CD4-positive, alpha-beta T cell (primary cell): ENCODE data around the gene TUT1. TPM values are rescaled to one million over a fixed set of nuclear protein-coding genes. Genes with fewer than 3 reads are reported as not detected.
"Not testable (repeated sequence)": the region's sequence is repeated elsewhere in the genome, so short reads cannot be mapped to it uniquely, and the experiment has no call there.

Source experiments
- ATAC-seq: fragments of 200-7000 bp; cut with Tn5 transposase; one replicate; pipeline ENCODE4 v1.10.0; 2022; ENCODE audit warnings: mild to moderate bottlenecking; ENCODE audit not compliant: poor library complexity
- CTCF ChIA-PET: fragments of 350-600 bp; sonication (Branson Sonifier 250); formaldehyde crosslinking; loops from one replicate; lab custom pipeline; 2021; ENCODE audit warnings: antibody characterized with exemption, inconsistent platforms; lab: Charles Lee
- POLR2A ChIA-PET: fragments of 350-600 bp; sonication (Branson Sonifier 250); formaldehyde crosslinking; loops from one replicate; lab custom pipeline; 2021; ENCODE audit warnings: antibody characterized with exemption, inconsistent platforms; lab: Charles Lee
- DNase-seq, 14 experiments: peaks; one replicate each; pipeline ENCODE4 v3.0.0-alpha.2; 2013 to 2020; ENCODE audit warnings: mixed read lengths in 2 of 14
- H3K27ac ChIP-seq, 2 donors: one replicate each; pipeline versions ENCODE4 v1.5.1 to v1.7.0; 2013; ENCODE audit warnings: low read length in 2 of 2, low read depth in 1 of 2, mild to moderate bottlenecking in 1 of 2
- H3K27me3 ChIP-seq, 2 experiments: 1 replicate in 1 of 2; 2 replicates in 1 of 2; pipeline versions ENCODE4 v1.6.1 to v1.7.0; 2013; ENCODE audit warnings: low read length in 2 of 2, control low read depth in 1 of 2, mild to moderate bottlenecking in 1 of 2, moderate library complexity in 1 of 2; ENCODE audit not compliant: insufficient read depth in 2 of 2, control insufficient read depth in 1 of 2
- H3K36me3 ChIP-seq: one replicate; pipeline ENCODE4 v1.6.1; 2013; ENCODE audit warnings: low read length, control low read depth; ENCODE audit not compliant: insufficient read depth
- H3K4me1 ChIP-seq: one replicate; pipeline ENCODE4 v1.6.1; 2013; ENCODE audit warnings: low read length, control low read depth; ENCODE audit not compliant: insufficient read depth
- H3K4me3 ChIP-seq: one replicate; pipeline ENCODE4 v1.5.1; 2013; ENCODE audit warnings: mild to moderate bottlenecking, low read length, moderate library complexity
- H3K9me3 ChIP-seq, 2 experiments: 1 replicate in 1 of 2; 2 replicates in 1 of 2; pipeline versions ENCODE4 v1.6.1 to v1.7.0; 2013; ENCODE audit warnings: low read length in 2 of 2, mild to moderate bottlenecking in 2 of 2, control low read depth in 1 of 2, moderate library complexity in 1 of 2; ENCODE audit not compliant: control insufficient read depth in 1 of 2, insufficient read depth in 1 of 2
- H3K27ac Mint-ChIP-seq: one replicate; pipeline ENCODE4 v1.8.0; 2020; ENCODE audit warnings: mixed read lengths
- H3K27me3 Mint-ChIP-seq: one replicate; pipeline ENCODE4 v1.8.0; 2021; ENCODE audit warnings: mixed read lengths
- H3K36me3 Mint-ChIP-seq: one replicate; pipeline ENCODE4 v1.8.0; 2021; ENCODE audit warnings: low read depth, mixed read lengths
- H3K4me1 Mint-ChIP-seq: one replicate; pipeline ENCODE4 v1.8.0; 2021; ENCODE audit warnings: low read depth, mixed read lengths
- H3K4me3 Mint-ChIP-seq: one replicate; pipeline ENCODE4 v1.8.0; 2020; ENCODE audit warnings: mild to moderate bottlenecking, mixed read lengths
- H3K9me3 Mint-ChIP-seq: one replicate; pipeline ENCODE4 v1.8.0; 2020; ENCODE audit warnings: mixed read lengths
- intact Hi-C, 2 experiments: fragments of 100-400 bp; cut with DNase I in 1 of 2; cut with micrococcal nuclease in 1 of 2; formaldehyde crosslinking; loops; one replicate each; pipeline versions ENCODE4 v1.15.1 to v1.9.0; 2023 to 2025; cut with DNase I, micrococcal nuclease
- total RNA-seq, 174 experiments: library from RNA in 2 of 174; stranded (reverse) in 2 of 174; gene quantifications; one replicate each; pipeline ENCODE4 v1.2.3 and lab custom pipeline; 2021 to 2026
- TF ChIP-seq, protein P1 (sequence below): fragments of 200-600 bp; IDR thresholded peaks from one replicate; pipeline ENCODE4 v1.8.0; 2022; ENCODE audit warnings: antibody characterized with exemption, mild to moderate bottlenecking

The TUT1 gene
- total RNA-seq, 2 experiments from 2014 or later: 25.5 to 26.2 TPM

DNA sequence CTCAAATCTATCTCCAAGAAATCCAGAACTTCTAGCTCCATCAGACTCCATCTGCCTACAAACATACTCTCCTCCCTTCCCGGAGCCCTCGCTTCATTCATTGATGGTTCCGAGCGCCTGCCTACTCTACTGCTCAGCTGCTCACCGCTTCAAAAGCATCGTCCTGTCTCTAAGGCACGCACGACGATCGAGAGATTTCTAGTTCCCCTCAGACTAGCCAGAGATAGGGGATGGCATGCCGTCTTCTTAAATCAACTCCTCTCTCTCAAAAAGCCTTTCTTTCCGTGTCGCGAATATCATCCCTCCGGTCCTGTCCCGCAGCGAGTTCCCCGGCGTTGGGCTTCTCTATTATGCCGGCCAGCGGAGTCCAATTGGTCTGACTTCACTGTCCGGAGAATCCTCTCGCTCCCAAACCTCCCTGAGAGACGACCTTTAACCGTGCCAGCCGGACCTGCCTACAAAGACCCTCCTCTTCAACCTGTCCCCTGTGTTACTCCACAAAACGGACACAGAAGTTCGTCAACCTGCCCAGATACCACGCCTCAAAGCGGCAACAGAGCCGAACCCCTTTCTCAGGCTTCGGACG lies 18.2 kb downstream of the TUT1 start:
- ATAC-seq (no peak), DNase-seq (peak in 4 of 14 experiments; percentile 20 to 70 (median 48))
- Histone ChIP-seq H3K27ac (peak overlapping the region; percentile 76 to 83), H3K36me3 (peaks cover 61% of the 10 kb centered on the region), H3K4me3 (peak overlapping the region; percentile 82), H3K27me3 (no peaks in the 10 kb centered on the region), H3K9me3 (no peaks in the 10 kb centered on the region), H3K4me1 (peaks cover 48% of the 10 kb centered on the region)
- Mint-ChIP-seq H3K27ac (peak overlapping the region; percentile 89), H3K4me1 (peaks cover 55% of the 10 kb centered on the region), H3K27me3 (no peaks in the 10 kb centered on the region), H3K4me3 (peak overlapping the region; percentile 93), H3K9me3 (no peaks in the 10 kb centered on the region), H3K36me3 (peaks cover 89% of the 10 kb centered on the region)
- CTCF ChIA-PET: interaction anchor here (1.3 to 3.0 kb wide), 7 partner anchors 12 to 214 kb away, joined by 3 to 14 read pairs (median 9); partner anchors contain the start of genes MTA2, TMEM179B and TUT1
- intact Hi-C loops: loop anchor here in 1 of 2 experiments (1.0 kb wide), 1 partner anchor 22 kb away; no protein-coding TSS in a partner anchor
- TF ChIP-seq, protein P1, sequence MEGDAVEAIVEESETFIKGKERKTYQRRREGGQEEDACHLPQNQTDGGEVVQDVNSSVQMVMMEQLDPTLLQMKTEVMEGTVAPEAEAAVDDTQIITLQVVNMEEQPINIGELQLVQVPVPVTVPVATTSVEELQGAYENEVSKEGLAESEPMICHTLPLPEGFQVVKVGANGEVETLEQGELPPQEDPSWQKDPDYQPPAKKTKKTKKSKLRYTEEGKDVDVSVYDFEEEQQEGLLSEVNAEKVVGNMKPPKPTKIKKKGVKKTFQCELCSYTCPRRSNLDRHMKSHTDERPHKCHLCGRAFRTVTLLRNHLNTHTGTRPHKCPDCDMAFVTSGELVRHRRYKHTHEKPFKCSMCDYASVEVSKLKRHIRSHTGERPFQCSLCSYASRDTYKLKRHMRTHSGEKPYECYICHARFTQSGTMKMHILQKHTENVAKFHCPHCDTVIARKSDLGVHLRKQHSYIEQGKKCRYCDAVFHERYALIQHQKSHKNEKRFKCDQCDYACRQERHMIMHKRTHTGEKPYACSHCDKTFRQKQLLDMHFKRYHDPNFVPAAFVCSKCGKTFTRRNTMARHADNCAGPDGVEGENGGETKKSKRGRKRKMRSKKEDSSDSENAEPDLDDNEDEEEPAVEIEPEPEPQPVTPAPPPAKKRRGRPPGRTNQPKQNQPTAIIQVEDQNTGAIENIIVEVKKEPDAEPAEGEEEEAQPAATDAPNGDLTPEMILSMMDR: no peak
- POLR2A ChIA-PET: interaction anchor here (0.6 to 5.8 kb wide), 42 partner anchors 12 to 1512 kb away, joined by 3 to 127 read pairs (median 6); partner anchors contain the start of genes AHNAK, B3GAT3, C11orf98 and CSKMT

GRCh38 chr11:62572431-62572830 lies 18.9 kb downstream of the TUT1 start:
- ATAC-seq (no peak), DNase-seq (no peak)
- H3K9me3 ChIP-seq: no peaks in the 10 kb centered on the region
- peak overlapping the region in 1 of 2 donors; percentile 83 for H3K27ac ChIP-seq
- Mint-ChIP-seq H3K27ac (peak overlapping the region; percentile 89), H3K4me1 (peaks cover 56% of the 10 kb centered on the region), H3K4me3 (peak overlapping the region; percentile 76), H3K27me3 (no peaks in the 10 kb centered on the region), H3K36me3 (peaks cover 85% of the 10 kb centered on the region), H3K9me3 (no peaks in the 10 kb centered on the region)
- peaks cover 49% of the 10 kb centered on the region for H3K4me1 ChIP-seq
- peaks cover 62% of the 10 kb centered on the region for H3K36me3 ChIP-seq
- POLR2A ChIA-PET: interaction anchor here (0.6 to 5.8 kb wide), 7 partner anchors 15 to 182 kb away, joined by 3 to 127 read pairs (median 16); partner anchors contain the start of genes LBHD1, MTA2, TUT1 and UQCC3
- TF ChIP-seq, protein P1: no peak
- H3K4me3 ChIP-seq: peak overlapping the region; percentile 82
- CTCF ChIA-PET: interaction anchor here (1.3 to 3.0 kb wide), 5 partner anchors 12 to 148 kb away, joined by 3 to 14 read pairs (median 10); partner anchors contain the start of gene TUT1
- intact Hi-C loops: no loop called here
- H3K27me3 ChIP-seq: no peaks in the 10 kb centered on the region

DNA sequence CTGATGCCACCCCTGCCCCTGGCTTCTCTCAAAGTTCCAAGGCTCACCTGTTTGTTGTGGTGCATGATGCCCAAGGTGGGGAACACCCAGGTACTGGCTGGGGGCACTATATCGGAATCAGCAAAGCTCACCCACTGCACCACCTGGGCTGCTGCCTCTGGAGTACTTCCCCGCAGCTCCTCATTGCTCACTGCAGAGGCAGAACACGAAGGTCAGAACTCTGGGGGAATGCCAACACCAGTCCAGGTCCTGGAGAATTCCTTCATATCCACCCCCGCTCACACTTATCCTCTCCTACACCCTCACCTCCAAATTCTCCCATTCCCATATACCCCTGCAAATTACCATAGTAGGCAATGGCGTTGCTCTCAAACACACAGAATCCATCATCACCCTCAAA lies 19.8 kb downstream of the TUT1 start:
- Mint-ChIP-seq H3K4me1 (peaks cover 63% of the 10 kb centered on the region), H3K4me3 (peak overlapping the region; percentile 55), H3K27ac (peak overlapping the region; percentile 89), H3K36me3 (peaks cover 85% of the 10 kb centered on the region)
- POLR2A ChIA-PET, H3K9me3 ChIP-seq, H3K27me3 Mint-ChIP-seq, H3K4me3 ChIP-seq, ATAC-seq, DNase-seq, intact Hi-C loops, H3K27ac ChIP-seq, H3K27me3 ChIP-seq, H3K9me3 Mint-ChIP-seq: not testable (repeated sequence)
- H3K4me1 ChIP-seq: peaks cover 58% of the 10 kb centered on the region
- H3K36me3 ChIP-seq: peaks cover 63% of the 10 kb centered on the region
- CTCF ChIA-PET: interaction anchor here (1.3 kb wide), 1 partner anchor 20 kb away, joined by 3 read pairs; no protein-coding TSS in a partner anchor

DNA sequence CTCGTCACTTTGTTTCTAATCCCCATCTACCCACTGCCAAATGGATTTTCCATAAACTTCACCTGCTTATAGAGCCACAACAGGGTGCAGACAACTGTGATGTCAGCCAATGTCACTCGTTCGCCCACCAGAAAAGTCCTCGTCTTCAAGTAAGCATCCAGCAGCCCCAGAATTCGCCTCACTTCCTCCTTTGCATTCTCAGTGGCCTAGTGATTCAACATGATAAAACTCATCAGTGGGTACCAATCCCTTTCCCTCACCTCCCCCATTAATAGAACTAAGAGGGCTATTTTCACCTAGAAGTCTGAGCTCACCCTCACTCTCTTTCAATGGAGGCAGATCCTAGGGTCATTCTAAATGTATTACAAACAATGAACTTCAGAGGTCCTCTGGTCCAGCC lies 20.4 kb downstream of the TUT1 start:
- Mint-ChIP-seq H3K4me3 (peak overlapping the region; percentile 55), H3K27ac (peak overlapping the region; percentile 89), H3K4me1 (peaks cover 63% of the 10 kb centered on the region), H3K36me3 (peaks cover 85% of the 10 kb centered on the region)
- CTCF ChIA-PET: interaction anchor here (1.3 kb wide), 1 partner anchor 146 kb away, joined by 3 read pairs; no protein-coding TSS in a partner anchor
- intact Hi-C loops, H3K27me3 ChIP-seq, H3K27me3 Mint-ChIP-seq, H3K9me3 Mint-ChIP-seq, DNase-seq, H3K9me3 ChIP-seq, H3K27ac ChIP-seq, H3K4me3 ChIP-seq, ATAC-seq: not testable (repeated sequence)
- peaks cover 63% of the 10 kb centered on the region for H3K36me3 ChIP-seq
- POLR2A ChIA-PET: interaction anchor here (0.5 to 1.3 kb wide), 2 partner anchors 8 to 94 kb away, joined by 3 to 7 read pairs; partner anchors contain the start of genes C11orf98 and CSKMT
- H3K4me1 ChIP-seq: peaks cover 58% of the 10 kb centered on the region
